Mesenteric fat pad (tissue), 1 donor: ENCODE data around the gene PHF19. TPM values are rescaled to one million over a fixed set of nuclear protein-coding genes. Genes with fewer than 3 reads are reported as not detected.

Experiments used
- DNase-seq: peaks from one replicate; pipeline ENCODE4 v3.0.0-alpha.2; 2020; ENCODE audit warnings: low spot score
- long read RNA-seq: library from polyadenylated mRNA; unstranded; transcript quantifications from one replicate; pipeline ENCODE4 v2.0.0, GENCODE V29; 2020
- total RNA-seq: library from RNA; stranded (reverse); fragmentation: NEBNext Ultra II Directional; extraction: Animal tissue kit (Norgen Biotek cat#: 25700); gene quantifications from one replicate; pipeline ENCODE4 v1.2.1, GENCODE V29; 2021
- donor health status: DM: yes; HTN: yes; CAD: no.

The PHF19 gene
- 13.7 TPM for total RNA-seq
- long read RNA-seq, partial matches to known transcripts = 0 of 4 reads
- long read RNA-seq, other reads (novel, unspliced or antisense) = 4 of 4 reads

DNA sequence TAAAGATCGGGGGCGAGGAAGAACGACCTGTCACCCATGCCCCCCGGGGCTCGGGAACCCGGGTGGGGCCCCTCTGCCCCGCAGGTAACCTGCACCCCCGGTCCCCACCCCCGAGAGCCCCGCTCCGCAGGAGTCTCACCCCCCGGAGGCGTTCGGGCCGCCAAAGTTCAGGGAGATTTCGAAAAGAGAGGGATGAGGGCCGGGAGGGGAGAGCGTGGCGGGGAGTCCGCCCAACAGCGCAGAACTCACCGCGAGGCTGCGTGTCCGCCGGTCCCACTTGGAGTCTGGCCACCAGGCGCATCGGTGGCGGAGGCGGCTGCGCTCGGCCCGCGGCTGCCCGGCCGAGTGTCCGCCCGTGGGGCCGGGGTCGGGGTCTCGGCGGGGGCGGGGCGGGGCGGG, at the start of gene PHF19:
PHF19 (minus strand) TSS at position 347 of the 399 bp plus-strand sequence. CDS start 2,447 bp downstream, outside the sequence.
- no peak for DNase-seq

DNA sequence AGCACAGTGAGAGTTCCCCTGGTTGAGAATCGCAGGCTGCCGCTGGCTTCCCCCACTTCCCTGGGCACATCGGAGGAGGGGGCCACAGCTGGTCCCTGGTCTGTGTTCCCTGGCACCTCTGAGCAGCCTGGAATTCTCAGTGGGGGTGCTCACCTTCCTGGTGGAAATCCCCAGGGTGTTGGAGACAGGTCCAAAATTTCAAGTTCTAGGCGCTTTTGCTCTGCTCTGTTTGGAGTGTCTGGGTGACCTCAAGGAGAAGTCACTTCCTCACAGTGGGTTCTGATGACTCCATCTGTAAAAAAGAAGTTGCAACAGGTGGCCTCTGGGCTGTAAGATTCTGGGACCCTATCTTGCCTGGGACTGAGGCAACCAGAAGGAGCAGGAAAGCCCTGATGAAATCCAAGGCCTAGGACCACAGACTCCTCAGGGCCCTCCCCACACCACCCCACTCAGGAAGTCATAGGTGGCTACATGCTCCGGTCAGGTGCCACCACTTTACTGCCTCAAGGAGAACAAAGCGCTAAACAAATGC, 49.5 kb upstream of the PHF19 start, which contains the start of gene TRAF1:
TRAF1 (minus strand) TSS at position 400 of the 532 bp plus-strand sequence. CDS start 721 bp downstream, outside the sequence.
- no peak for DNase-seq

DNA sequence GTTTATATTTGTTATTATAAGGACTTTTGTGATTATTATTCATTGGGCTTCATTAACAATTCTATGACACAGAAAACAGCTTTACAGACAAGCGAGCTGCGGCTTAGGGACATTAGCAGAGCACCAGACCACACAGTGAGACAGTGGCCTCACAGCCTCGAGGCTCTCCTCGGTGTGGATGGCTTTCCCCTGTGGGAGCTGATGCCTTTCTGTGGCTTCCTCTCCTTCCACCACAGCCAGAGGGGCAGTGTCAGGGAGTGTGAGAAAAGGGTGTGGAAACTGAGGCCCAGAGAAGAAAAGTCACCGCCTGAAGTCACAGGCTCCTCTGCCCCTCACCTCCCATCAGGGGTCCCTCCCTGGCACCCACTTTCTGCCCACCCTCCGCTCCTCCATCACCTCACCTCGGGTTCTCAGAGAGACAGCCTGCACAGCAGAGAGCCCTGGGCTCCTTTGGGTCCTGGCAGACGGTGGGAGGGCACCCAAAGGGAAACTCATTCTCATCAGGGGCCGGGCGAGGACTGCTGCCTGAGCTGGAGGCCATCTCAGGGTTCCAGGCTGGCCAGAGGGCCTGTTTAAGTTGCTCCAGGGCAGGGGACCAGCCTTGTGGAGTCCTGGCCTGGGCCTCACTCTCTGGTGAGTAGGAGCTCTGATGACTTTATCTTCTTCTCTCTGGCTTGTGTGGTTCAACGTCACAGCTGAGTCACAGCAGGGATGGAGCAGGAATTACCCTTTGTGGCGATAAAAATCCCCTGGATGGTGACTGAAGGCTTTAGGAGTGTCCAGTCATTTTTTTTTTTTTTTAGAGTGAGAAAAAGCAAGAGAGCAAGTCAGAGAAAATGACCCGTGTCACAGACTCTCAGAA, 48.8 kb upstream of the PHF19 start:
- no peak for DNase-seq

DNA sequence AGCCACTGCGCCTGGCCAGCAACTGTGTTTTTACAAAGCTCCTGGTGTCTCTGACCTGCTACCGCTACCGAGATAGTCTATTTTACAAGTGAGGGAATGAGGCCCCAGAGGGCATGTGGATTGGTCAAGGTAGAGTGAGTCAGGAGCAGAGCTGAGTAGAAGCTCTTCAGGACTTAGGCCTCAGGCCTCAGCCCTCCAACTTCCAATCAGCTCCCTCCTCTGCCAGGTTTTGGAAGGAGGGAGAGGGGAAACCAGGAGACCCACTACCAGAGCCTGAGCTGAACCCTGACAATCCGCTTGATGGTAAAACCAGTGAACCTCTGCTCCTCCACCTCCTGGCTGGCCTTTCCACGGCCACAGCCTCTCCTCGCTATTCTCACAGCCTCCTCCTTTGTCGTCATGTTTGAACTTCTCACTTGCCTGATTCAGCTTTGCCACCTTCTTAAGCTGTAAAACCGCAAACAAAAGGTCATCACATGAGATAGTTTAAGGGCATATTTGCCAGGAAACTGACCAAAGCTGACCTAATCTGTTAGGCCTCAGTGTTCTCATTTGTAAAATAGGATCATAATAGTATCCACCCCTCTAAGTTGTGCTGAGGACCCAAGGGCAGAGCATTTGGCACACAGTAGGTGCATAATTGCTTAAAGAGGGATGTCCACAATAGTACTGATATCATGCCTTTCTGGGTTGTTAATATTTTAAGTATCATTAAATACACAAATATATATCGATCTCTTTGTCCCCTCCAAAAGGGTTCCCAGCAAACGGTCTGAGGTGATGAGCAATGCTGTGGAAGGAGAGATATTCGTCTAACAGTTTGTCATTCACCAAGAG, 47.9 kb upstream of the PHF19 start:
- DNase-seq = no peak

DNA sequence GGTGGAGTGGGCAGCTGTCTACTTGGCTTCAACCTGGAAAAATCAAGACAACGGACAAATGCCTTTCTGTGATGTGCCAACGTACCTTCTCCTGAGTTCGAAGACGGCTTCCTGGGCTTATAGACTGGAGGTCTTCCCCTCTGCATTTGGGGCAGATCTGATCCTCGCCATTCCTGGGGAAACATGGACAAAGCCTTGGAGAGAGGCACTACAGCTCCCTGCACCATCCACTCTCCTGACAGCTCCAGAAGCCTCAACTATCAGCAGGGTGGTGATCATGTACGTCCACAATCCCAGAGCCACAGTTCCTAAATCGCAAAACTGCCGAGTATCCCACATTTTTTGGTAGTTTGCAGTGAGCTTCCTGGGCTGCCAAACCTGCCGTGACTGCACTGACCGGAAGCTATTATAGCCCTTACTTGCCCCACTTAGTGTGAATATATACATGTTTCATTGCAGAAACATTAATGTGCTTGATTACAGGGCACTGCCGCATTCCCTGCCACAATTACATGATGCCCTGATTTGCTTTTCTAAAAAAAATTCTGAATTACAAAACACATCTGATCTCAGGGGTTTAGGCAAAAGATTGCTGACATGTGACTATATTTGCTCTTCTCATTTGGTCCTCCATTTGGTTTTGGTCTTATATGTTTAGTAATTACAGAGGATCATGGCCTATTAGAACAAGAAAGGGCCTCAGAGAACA, 46.8 kb upstream of the PHF19 start:
- DNase-seq = no peak

DNA sequence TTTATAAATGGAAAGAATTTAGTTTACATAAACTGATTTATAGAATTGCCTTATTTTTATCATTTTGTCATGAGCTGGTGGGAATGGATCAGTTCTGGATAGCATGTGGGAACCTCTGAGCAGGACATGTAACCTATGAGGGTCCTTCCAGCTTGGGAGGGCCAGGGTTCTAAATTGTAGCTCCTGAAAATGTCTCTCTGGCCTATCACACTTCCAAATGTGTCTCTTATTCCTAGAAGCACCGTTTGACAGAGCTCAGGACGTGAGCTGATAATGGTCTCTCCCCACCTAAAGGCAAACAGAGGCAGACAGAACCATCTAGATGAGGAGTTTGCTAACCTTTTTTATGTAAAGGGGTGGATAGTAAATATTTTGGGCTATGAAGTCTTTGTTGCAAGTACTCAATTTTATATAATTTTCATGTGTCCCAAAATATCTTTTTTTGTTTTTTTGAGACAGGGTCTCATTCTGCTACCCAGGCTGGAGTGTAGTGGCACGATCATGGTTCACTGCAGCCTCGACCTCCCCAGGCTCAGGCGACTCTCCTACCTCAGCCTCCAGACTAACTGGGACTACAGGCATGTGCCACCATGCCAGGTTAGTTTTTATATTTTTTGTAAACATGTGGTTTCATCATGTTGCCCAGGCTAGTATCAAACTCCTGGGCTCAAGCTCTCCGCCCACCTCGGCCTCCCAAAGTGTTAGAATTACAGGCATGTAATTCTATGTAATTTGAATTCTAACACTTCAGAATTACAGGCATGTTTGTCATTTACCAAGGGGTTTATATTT, 45.6 kb upstream of the PHF19 start:
- no peak for DNase-seq

DNA sequence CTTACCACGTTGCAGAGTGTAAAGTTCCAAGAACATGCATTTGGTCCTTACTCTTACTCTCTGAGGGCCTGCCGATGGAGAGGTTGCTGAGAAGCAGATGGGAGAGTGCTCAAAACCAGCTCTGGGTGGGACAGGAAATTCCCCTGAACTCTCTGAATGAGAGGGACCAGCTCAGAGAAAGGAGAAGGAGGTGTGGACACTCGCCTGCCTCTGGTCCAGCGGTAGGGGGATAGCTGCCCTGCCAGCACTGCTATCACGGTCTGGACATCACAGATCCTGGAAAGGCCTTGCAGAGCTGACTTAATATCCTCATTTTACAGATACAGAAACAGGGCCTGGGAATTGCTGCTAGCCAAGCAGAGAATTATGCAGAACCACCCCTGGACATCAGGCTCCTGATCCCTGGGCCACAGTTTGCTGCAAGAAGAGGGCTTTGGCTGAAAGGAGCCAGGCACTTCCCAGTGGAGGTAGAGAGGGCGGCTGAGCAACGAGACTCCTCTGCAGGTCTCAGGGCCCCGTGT, 44.7 kb upstream of the PHF19 start:
- DNase-seq = no peak

DNA sequence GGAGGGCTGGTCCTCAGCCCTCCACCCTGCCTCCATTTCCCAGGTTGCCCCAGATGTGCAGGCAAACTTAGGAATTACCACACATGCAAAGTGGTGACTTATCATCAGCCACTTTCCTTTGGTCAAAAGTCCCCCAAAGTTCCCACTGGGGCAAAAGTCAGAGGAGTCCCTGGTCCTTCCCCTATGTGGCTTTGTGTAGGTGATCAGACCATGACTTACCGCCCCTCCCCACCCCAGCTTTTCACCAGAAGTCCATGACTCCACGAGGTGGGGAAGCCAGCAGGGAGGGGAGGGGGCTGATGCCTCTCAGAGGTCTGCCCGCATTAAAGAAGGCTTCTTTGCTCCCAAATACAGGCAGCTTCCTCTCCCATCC, 43.8 kb upstream of the PHF19 start:
- DNase-seq = no peak

DNA sequence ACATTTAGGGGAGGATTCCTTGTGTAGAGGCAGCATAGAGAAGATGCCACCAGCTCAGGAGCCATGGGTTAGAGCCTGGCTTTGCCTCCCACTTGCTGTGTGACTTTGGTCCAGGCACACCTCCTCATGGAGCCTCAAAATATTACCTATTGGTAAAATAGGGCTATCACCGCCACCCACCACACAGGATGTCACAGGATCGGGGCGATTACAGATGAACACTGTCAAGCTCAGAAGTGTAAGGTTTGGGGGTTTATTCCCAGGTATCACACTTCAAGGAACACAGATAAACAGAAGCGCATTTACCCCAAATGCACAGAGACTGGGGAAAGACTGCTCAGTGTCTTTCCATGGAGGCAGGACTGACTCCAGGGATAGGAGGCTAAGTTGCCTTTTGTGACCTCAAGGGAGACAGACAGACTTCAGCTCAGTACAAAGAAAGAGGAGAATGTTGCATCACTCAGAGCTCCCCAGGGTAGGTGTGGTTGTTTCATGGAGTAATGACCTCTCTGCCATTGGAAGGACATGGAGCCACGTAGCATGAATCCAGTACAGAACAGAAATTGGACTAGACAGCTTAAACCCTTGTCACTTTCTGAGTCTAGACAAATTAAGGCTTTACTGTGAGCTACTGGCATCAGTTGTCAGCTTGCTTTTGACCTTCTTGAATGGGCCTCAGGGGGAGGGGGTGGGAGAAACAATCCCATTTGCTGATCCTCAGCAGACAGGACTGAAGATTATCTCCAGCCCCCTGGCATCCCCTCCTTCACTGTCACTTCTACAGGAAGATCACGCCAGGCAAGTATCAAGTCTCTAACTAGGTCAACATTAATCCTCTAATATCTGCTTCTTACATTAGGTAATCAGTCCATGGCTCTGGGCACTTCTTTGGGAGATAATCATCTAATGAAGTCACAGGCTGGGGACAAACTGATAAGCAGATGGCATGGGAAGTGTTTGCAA, 43.1 kb upstream of the PHF19 start:
- DNase-seq = no peak

DNA sequence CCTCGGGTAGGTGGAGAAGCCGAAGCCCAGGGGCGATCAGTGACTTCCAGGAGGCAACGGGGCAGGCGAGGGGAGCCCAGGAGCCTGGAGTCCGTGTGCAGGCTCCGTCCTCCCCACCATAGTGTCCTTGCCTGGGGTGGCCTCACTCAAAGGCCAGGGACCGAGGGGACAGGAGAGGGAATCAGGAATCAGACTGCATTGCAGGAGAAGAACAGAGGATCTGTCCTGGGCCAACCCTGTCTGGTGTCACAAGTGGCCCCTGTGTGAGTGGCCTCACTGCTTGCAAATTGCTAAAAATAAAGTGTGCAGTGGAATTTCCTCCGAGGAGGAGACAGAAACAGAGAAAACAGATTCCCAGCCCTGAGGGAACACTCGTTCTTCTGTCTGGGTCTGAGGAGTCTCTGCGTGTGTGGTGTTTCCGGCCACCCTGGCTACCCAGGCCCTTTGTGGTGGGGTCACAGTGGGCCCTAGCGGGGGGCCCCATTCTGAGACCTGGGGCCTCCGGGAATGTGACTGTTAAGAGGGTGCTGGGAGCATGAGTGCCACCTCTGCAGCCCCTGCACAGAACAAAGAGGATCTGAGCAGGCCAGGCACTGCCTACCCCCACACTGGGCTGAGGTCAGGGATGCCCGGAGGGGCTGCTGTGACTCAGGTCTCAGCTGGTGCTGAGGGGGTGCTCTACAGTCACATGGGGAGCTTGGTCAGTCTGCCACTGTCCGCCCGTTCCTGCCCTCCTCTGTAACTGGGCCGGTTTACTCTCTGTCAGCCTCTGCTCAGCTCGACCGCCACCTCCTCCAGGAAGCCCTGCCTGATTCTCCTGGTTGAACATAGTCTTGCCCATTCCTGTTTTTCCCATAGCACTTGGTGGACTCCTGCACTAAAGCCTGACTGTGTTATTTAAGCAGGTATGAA, 42.2 kb upstream of the PHF19 start:
- DNase-seq = no peak

DNA sequence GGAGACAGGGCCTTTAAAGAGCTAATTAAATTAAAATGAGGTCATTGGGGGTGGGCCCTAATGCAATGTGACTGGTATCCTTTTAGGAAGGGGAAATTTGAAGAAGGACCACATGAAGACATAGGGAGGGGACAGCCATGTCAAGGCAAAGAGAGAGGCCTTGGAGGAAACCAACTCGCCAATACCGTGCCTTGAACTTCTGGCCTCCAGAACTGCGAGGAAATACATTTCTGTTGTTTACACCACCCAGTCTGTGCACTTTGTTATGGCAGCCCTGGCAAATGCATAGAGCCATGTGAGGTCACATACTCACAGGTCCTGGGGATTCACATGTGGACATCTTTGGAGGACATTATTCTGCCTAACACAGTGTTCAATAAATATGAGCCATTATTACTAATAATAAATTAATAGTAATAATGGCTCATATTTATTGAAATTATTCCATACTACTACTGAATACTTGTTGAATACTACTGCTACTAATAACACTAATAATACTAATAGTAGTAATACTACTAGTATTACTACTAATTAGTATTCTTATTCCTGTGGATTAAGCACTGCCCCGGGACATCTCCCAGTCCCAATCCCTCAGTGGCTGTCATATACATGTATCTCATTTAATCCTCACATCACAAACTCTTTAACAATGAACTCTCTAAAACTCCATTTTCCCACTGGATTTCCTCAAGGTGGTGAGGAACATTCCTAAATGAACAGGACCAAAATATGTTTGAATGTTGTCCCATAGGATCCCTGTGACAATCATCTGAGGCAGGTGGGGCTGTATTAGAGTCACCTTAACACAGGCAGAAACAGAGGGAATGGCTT, 41.2 kb upstream of the PHF19 start:
- DNase-seq = no peak

DNA sequence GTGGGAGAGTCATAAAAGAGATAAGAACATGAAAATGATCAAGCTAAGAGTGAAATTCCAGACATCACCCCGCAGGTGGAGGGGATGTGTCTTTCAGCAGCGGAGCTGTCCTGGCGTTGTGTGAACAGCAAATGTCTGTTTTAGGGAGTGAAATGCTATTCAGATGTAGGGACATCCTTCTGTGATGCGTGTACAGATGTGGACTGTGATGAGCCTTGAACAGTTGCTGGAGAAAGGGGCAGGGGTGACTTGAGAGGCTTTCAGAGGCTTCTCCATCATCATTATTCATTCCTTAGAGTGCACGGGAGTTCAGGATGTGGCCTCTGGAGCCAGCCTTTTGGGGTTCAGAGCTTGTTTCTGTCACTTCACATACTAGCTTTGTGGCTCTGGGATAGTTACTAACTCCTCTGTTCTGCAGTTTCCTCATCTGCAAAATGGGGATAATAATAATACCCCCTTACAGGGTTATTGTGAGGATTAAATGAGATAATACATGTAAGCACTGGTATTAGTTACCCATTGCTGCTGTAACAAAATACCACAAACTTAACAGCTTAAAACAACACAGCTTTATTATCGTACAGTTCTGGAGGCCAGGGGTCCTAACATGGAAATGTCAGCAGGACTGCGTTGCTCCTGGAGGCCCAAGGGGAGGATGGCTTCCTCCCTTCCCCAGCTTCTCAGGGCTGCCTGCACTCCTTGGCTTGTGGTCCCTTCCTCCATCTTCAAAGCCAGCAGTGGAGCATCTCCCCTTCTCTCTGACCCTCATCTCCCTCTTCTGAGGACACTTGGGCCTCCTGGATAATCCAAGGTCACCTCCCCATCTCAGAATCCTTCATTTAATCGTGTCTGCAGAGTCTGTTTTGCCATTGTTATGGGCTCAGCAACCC, 40.2 kb upstream of the PHF19 start:
- DNase-seq = no peak

DNA sequence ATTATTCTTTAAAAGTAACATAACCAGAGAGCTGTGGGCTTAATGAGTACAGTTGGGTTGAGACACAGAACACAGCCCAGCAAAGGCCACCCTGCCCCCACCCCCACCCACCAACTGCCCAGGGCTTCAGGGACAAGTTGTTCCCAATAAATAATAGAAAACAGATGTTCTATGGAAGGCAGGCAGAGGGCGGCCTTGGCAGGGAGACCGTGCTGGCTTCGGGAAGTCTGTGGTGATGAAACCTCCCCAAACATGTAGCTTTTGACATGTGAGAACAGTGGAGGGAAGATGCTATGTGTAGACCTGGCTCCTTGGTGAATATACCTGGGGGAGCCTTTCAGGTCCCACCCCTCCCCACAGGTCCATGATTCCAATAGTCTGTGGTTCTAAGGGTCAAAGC, 39.6 kb upstream of the PHF19 start:
- no peak for DNase-seq

DNA sequence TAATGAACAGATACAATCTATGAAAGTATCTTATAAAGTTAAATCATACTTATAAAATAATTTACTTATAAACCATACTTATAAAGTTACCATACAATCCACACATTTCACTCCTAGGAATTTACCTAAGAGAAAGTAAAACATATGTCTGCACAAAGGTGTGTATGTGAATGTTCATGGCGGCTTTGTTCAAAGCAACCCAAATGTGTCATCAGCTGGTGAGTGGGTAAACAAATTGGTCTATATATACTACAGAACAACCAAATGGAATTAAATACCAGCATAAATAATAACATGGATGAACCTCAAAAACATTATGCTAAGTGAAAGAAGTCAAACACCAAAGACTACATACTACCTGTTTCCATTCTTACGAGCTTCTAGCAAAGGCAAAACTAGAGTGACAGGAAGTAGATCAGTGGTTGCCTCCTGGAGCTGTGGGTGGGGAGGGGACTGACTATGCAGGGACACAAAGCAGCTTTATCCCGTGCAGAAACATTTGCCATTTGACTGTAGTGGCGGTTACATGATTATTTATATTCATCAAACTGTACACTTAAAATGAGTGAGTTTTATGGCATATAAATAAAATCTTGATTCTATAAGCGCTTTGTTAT, 39.0 kb upstream of the PHF19 start:
- no peak for DNase-seq

DNA sequence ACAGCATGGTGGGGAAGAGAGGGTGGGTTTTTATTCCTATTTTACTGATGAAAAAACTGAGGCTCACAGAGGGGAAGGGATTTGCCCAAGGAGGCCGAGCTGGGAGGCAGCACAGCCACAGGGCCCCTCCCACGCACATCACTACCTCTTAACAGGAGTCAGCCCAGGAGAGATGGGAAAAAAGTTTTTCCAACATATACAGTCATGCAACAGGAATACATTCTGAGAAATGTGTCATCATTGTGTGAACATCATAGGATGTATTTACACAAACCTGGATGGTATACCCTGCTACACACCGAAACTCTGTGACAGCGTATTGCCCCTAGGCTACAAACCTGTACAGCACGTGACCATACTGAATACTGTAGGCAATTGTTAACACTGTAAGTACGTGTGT, 38.0 kb upstream of the PHF19 start:
- no peak for DNase-seq
